HG02885 (cell line): ENCODE data around the gene ASTN1.

Experiments
- ATAC-seq: cut with Tn5 transposase; IDR thresholded peaks from one replicate; pipeline ENCODE4 v1.9.1; 2021; ENCODE audit warnings: mild to moderate bottlenecking; ENCODE audit not compliant: unreplicated experiment, poor library complexity

ASTN1 gene

GRCh38 chr1:176938375-176938774 lies 226.1 kb downstream of the ASTN1 start:
- ATAC-seq: no peak

DNA sequence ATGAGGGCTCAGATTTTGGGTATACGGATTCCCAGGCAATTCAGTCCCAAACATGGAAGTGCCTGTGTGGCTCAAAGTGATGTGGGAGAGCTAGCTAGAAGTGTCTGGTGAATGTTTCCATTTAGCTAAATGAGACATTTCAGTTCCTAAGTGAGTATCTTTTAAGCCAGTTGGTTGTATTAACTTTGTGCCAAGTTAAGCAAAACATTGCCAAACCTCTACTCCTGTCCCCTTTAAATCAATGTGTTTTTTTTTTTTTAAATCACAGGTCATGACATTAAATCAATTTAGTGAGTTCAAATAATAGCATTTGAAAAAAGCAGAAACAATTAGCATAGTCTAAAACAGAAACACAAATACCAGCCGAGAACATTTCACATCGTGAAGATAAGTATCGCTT lies 230.1 kb downstream of the ASTN1 start:
- ATAC-seq: no peak

DNA sequence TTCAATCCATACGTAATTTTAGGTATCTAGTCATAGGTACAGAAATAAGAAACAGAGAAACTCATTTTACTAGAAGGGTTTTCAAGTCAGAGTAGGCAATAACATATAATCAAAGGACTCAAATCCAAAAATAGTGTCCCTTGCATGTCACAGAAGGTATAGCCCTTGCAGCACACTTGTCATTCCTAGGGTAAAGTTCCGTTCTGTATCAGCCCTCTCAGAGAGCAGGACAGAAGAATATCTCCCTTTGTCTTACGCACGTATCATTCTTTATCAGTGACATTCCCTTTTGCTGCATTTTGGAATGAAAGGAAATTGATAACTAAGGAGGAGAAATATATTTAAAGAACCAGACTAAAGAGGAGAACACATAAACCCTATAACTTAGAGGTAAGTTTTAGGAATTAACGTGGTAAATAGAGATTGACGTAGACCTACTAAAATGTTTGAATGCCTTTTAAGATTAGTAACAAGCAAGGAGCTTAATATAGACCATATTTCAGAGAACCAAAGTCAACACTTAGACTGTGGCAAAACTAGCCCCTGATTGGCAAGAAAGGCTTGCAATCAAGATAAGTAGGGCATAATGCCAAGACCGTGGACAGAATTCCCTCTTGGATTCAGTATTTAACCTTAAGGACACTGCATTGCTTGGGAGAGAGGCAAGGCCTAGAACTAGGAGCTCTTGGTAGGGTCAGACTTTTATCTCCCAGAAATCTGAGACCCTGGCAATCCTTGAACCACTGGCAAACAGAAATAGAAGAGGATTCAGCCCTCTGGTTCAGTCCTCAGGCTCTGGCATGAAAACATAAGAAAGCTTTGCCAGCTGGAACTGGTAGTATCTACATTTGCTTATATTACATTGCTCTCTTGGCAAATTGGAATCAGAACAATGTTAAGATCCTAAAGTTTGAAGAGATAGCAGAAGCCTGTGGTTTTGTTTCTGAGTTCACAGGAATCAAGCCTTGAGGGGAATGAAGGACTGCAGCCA lies 232.1 kb downstream of the ASTN1 start:
- ATAC-seq: no peak

GRCh38 chr1:176931526-176931925 lies 233.0 kb downstream of the ASTN1 start:
- ATAC-seq: no peak

DNA sequence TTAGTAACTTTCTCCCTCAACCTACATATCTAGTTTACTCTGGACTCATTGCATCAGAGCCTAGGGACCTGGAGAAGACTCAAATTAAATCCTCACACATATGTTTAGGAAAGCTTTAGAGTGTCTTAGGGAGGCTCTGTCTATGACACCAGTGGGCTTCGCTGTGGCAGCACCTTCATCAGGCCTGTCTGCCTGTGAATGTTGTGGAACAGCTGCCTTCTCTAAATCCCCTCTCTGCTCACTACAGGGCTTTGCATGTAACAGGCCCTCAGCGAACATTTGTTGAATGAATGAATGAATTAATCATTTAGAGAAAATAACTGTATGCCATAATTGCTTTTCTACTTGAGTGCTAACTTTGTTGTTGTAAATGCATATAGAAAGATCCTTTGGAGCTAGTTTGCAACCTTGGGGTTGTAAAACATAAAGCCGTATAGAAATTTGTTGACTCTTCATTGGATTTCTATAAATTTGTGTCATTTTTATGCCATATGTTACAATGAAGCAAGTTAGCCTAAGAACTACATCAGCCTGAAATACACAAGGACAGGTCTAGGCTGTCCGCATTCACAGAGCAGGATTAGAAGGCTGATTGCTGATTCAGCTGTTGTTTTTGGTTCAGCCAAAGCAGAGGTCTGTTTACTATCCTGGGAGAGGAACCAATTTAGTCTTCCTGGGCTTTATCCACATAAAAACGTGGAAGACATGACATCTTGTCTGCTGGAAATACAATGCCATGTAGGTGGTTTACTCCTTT lies 238.0 kb downstream of the ASTN1 start:
- ATAC-seq: no peak

DNA sequence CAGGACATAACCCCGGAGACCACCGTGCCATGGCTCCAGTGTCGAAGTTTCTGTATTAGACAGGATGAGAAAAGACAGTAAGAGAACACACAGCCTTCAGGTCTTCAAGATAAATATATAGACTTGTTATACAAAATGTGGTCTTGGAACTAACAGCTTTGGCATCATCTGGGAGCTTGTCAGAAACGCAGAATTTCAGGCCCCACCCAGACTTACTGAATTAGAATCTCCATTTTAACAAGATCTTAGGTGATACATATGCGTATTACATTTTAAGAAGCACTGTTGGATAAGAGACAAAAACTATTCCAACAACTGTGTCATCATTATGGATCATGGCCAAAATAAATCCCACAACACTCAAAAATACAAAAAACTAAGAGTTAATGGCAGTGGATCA lies 239.3 kb downstream of the ASTN1 start:
- no peak for ATAC-seq

GRCh38 chr1:176923283-176923682 lies 241.2 kb downstream of the ASTN1 start:
- ATAC-seq: no peak

DNA sequence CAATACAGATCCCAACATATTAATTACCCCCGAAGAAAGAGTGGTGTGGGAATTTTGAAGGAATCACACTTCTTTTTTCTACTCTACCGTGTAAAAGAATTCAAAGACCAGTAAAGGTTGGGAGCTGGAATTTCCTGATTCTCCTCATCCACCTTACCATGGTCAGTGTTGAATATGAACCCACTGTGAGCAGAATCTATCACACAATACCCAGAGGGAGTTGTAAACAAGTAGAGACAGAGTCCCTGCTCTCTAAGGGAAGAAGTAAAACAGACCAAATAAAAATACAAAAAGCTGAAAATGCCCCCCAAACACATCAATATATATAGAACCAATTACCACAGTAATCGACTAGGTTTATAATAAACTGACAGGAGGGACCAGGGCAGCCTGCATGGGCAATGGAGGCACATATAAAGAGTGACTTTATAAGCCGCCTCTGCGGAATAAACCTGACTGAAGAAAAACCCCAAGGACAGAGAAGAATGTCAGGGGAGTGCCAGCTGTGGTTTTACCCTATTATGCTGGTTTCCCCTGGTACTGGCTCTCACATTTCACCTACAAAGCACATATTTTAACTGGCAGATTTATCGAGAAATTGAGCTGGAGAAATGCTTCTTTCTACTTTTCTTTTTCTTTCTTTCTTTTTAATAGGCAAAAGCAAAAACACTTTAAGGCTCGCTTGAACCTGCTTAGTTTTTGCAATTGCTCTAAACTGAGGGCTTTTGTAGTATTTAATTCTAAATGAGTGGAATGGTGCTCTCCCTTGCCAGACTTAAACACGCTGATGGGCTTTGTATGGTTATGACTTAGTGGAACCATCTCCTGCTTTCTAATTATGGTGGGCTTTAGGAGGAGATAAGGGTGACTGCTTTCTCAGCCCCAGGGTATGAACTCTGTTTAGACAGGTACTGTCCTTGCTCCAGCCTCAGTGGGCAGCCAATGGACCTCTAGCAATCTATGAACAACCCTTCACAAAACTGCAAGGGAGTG lies 244.8 kb downstream of the ASTN1 start:
- no peak for ATAC-seq

DNA sequence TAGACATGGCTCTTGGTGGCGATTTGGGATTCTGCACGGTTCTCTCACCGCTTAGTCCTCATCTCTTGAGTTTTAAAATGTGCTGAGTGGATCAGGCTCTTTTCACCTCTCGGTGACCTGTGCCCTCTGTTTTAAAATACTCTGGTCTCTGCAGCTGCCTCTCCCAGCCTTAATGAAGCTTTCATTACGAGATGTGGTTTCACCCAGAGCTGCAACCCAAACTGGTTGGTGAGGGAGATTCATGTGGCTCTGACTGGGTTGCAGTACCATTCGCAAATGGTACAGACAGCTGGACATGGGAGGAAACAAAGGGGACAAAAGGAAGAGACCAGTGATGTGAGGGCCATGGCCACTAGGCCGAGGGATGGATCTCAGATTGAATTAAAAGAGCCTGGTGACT lies 258.9 kb downstream of the ASTN1 start:
- ATAC-seq: no peak

DNA sequence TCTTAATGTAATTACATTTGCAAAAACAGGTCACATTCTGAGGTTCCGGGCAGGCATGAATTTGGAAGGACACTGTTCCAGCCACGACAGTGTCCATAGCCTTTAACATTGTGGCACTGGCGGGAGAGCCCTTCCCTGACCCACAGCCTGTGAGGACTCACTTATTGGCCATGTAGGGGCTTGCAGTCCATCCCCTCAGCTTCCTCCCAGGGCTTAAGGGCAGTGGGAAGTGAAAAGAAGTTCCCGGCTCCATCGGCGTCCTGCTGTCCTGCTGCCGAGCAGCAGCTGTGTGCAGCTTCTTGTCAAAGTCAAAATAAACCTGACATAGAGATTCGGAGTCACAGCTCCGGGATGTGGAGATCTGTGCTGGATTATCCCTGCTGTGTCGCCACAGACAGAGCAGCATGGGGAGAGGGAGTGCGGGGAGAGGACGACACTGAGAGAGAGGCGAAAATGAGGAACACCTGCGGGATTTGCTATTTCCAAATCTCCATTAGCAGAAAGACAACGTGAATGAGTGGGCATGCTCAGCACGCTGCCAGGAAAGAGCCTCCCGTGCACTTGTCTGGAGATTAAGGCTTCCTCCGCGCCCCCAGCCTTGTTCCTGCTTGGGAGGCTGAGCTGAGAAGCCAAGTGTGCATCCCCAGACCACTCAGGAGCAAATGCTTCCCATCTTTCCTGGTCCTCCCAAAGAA lies 260.3 kb downstream of the ASTN1 start:
- ATAC-seq: no peak

DNA sequence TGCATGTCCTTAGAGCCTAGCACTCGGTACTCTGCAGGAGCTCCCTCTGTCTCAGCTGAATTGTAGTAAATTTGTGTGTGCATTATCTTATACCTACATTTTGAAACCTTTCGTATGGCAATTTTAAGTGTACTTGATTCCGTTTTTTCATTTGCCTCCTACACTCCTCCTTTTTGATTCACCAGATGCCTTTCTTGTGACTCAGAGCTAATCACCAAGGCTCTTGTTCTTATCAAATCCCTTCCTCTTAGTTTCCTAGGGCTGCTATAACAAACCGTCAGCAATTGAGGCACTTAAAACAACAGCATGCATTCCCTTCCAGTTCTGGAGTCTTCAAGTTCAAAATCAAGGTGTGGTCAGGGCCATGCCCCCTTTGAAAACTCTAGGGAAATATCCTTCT lies 261.0 kb downstream of the ASTN1 start:
- no peak for ATAC-seq

DNA sequence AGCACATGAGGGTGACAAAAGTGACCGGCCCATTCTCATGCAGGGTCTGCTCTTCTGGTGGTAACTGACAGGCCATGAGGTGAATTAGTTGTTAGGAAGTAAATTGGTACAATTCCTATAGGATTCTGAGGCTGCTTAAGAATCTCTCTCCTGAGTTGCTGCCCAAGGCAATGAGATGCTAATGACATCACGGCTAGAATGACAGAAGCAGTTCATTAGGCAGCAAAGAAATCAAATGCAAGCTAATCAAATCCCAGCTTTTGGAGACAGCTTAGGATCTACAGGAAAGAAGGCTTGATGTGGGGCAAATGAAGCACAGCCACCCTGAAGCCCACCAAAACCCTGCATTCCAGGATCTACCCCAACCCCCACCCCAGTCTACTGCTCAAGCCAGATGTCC lies 265.2 kb downstream of the ASTN1 start:
- ATAC-seq: no peak

DNA sequence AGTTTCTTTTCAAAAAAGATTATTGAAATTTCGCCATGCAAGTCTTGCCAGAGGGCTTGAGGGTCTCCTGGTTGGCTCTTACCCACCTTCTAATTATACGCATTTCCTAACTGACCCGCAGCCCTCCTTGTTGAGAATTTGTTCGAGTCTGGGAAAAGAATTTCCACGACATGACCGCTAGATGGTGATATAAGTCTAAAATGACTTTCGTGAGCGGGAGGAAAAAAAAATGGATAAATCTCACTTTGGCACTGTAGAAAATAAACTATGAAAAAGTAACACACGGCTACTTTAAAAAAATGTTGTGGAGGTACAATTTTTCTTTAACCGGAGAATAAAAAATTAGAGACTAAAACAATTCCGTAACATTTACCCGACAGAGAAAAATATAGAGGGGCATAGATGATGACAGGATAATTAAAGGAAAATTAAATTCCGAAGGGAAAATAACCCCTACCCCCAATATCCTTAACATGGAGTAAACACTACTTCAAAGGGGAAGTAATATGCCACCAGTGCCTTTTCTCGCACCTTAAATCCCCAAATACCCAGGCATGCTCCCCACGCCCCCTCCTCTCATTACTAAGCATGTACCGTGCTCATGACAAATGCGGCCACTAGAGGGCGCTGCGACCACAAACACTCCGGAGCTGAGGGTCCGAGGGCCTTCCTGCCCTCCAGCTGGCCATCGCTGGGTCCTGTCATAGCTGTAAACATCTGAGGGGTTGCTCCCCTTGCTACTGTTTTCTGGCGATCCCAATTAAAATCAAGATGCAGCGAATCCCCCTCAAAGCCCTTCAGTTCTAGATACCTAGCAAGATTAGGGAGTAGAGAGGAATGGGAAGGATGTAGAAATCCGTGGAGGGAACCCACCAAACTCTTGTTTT lies 266.9 kb downstream of the ASTN1 start:
- ATAC-seq: peak; percentile 65

GRCh38 chr1:176896216-176896615 lies 268.3 kb downstream of the ASTN1 start:
- ATAC-seq: no peak

DNA sequence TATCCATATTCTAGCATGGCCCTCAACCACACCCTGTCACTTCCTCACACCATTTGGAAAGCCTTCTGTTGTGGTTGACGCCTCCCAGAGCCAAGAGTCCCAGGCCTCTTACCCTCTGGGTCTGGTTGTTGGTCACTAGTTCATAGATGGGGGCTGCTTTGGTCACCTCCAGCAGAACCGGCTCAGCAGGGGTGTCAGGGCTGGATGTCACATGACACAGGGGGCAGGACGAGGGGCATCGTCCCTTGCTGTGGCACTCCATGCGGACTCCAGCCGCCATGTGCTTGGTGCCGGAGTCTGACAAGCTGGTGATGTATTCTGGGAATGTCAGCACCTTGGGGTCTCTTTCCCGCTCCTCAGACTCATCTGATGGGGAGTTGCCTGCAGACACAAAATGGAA lies 270.1 kb downstream of the ASTN1 start:
- no peak for ATAC-seq

GRCh38 chr1:176893625-176894352 lies 270.7 kb downstream of the ASTN1 start:
- ATAC-seq: no peak

DNA sequence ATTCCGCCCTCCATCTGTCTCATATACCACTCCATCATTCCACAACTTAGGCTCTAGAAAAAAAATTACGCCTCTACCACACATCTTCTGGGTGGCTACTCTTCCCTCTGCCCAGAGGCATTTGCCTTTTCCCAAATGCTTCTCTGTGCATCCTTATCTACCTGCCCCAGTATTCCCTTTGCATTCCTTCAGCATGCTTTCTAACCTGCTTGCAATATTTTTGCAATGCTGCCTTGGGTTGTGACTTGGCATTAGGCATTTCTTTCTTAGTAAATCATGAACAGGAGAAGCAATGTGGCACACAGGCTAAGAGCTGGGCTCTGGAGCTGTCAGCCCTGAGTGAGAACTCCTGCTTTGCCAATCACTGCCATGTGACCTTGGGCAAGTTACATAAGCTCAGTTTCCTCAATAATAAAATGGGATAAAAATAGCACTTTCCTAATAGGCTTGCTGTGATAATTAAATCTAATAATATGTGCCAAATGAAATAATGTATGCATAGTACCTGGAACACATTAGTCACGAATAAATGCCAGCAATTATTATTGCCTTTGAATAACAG lies 276.0 kb downstream of the ASTN1 start:
- ATAC-seq: no peak

GRCh38 chr1:176885751-176886150 lies 278.8 kb downstream of the ASTN1 start:
- ATAC-seq: no peak
